Measurements from ENCODE around the gene COL16A1.

GRCh38 chr1:31673433-31673832 is 30.4 kb downstream of the COL16A1 start:
- TF ChIP-seq L3MBTL2 (conservative IDR thresholded peaks at IDR 0.05) (no peak), SP1 (IDR thresholded peaks at IDR 0.05) (no peak), SUZ12 (IDR thresholded peaks at IDR 0.05) (no peak), FOXM1 (IDR thresholded peaks at IDR 0.05; ENCODE audit: borderline replicate concordance) (no peak), NFRKB (IDR thresholded peaks at IDR 0.05) (no peak), ELF4 (IDR thresholded peaks at IDR 0.05) (no peak), LEF1 (IDR thresholded peaks at IDR 0.05; ENCODE audit: borderline replicate concordance) (no peak), TARDBP (IDR thresholded peaks at IDR 0.05) (no peak)
- TF ChIP-seq, protein P1, sequence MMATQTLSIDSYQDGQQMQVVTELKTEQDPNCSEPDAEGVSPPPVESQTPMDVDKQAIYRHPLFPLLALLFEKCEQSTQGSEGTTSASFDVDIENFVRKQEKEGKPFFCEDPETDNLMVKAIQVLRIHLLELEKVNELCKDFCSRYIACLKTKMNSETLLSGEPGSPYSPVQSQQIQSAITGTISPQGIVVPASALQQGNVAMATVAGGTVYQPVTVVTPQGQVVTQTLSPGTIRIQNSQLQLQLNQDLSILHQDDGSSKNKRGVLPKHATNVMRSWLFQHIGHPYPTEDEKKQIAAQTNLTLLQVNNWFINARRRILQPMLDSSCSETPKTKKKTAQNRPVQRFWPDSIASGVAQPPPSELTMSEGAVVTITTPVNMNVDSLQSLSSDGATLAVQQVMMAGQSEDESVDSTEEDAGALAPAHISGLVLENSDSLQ (IDR thresholded peaks at IDR 0.05): no peak

Data from HEK293T (cell line).